Activated naive CD4-positive, alpha-beta T cell treated with anti-CD3 and anti-CD28 coated beads for 36 hours (primary cell): ENCODE data around the gene FBXL4. TPM values are rescaled to one million over a fixed set of nuclear protein-coding genes. Genes with fewer than 3 reads are reported as not detected.
"Not testable (repeated sequence)": the region's sequence is repeated elsewhere in the genome, so short reads cannot be mapped to it uniquely, and the experiment has no call there.

ENCODE experiments used
- CTCF ChIA-PET: fragments of 350-600 bp; sonication (Branson Sonifier 250); formaldehyde crosslinking; loops from one replicate; lab custom pipeline; 2021; ENCODE audit warnings: antibody characterized with exemption; lab: Charles Lee
- DNase-seq: peaks from one replicate; pipeline ENCODE4 v3.0.0-alpha.2; 2020
- H3K27ac Mint-ChIP-seq: one replicate; pipeline ENCODE4 v1.8.0; 2021; ENCODE audit warnings: mild to moderate bottlenecking, mixed read lengths
- H3K27me3 Mint-ChIP-seq: one replicate; pipeline ENCODE4 v1.8.0; 2021; ENCODE audit warnings: low read depth, mixed read lengths
- H3K36me3 Mint-ChIP-seq: one replicate; pipeline ENCODE4 v1.8.0; 2021; ENCODE audit warnings: low read depth, mixed read lengths
- H3K4me1 Mint-ChIP-seq: one replicate; pipeline ENCODE4 v1.8.0; 2021; ENCODE audit warnings: low read depth, mixed read lengths
- H3K4me3 Mint-ChIP-seq: one replicate; pipeline ENCODE4 v1.8.0; 2021; ENCODE audit warnings: mild to moderate bottlenecking, moderate library complexity, mixed read lengths
- H3K9me3 Mint-ChIP-seq: one replicate; pipeline ENCODE4 v1.8.0; 2021; ENCODE audit warnings: mixed read lengths
- intact Hi-C: fragments of 100-400 bp; cut with micrococcal nuclease; formaldehyde crosslinking; loops from one replicate; pipeline ENCODE4 v1.15.1; 2023
- total RNA-seq, 2 experiments: library from RNA; stranded (reverse); gene quantifications; one replicate each; pipeline ENCODE4 v1.2.3, GENCODE V29; 2021

The FBXL4 gene
- total RNA-seq, 2 experiments from 2014 or later: 16.3 to 16.7 TPM

DNA sequence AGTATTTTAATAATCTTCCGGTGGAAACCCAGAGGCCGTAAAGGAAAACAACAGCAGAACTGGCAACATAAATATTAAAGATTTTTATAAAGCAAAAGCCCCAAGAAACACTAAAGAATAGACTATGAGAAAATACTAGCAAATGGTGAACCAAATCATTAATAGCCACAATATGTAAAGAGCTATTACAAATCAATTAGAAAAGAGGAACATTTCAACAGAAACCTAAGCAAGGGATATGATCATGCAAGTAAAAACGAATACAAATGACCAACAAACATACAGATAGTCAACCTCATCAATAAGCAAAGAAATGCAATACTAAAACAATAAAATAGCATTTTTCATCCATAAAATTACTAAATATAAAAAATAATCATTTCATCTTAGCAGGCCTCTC, 3.6 kb downstream of the FBXL4 start:
- CTCF ChIA-PET: no interaction called here
- Mint-ChIP-seq H3K27me3 (no peaks in the 10 kb centered on the region), H3K27ac (no peak overlapping the region), H3K4me3 (no peak overlapping the region), H3K9me3 (peaks cover 27% of the 10 kb centered on the region), H3K36me3 (peaks cover 36% of the 10 kb centered on the region), H3K4me1 (peaks cover 42% of the 10 kb centered on the region)
- DNase-seq: no peak
- intact Hi-C loops: no loop called here

DNA sequence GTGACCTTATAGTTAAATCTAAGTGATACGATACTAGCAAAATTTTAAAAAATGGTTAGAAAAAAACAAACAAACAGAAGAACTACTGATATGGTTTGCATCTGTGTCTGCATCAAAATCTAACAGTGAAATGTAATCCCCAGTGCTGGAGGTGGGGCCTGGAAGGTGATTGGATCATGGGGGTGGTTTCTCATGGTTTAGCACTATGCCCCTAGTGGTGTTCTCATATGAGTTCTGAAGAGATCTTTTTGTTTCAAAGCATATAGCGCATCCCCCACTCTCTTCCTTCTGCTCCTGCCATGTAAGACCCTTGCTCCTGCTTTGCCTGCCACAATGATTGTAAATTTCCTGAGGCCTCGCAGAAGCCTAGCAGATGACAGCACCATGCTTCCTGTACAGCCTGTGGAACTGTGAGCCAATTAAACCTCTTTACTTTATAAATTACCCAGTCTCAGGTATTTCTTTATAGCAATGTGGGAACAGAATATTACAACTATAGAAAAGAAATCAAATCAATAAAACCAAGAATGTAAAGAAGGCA, 5.4 kb downstream of the FBXL4 start:
- no peak for DNase-seq
- Mint-ChIP-seq H3K4me3 (no peak overlapping the region), H3K27me3 (no peaks in the 10 kb centered on the region), H3K27ac (no peak overlapping the region), H3K36me3 (peaks cover 45% of the 10 kb centered on the region), H3K4me1 (peaks cover 50% of the 10 kb centered on the region), H3K9me3 (peaks cover 29% of the 10 kb centered on the region)
- CTCF ChIA-PET: no interaction called here
- intact Hi-C loops: no loop called here

GRCh38 chr6:98941319-98941718, 6.4 kb downstream of the FBXL4 start:
- no peak overlapping the region for H3K4me3 Mint-ChIP-seq
- peaks cover 46% of the 10 kb centered on the region for H3K36me3 Mint-ChIP-seq
- no peaks in the 10 kb centered on the region for H3K27me3 Mint-ChIP-seq
- no peak for DNase-seq
- peaks cover 29% of the 10 kb centered on the region for H3K9me3 Mint-ChIP-seq
- intact Hi-C loops: no loop called here
- CTCF ChIA-PET: no interaction called here
- peaks cover 51% of the 10 kb centered on the region for H3K4me1 Mint-ChIP-seq
- H3K27ac Mint-ChIP-seq: no peak overlapping the region

GRCh38 chr6:98937351-98937750, 10.4 kb downstream of the FBXL4 start:
- DNase-seq: no peak
- no peaks in the 10 kb centered on the region for H3K27me3 Mint-ChIP-seq
- H3K4me3 Mint-ChIP-seq: no peak overlapping the region
- peaks cover 25% of the 10 kb centered on the region for H3K9me3 Mint-ChIP-seq
- CTCF ChIA-PET: interaction anchor here (0.6 kb wide), 1 partner anchor 1235 kb away, joined by 3 read pairs; no protein-coding TSS in a partner anchor
- H3K4me1 Mint-ChIP-seq: peaks cover 53% of the 10 kb centered on the region
- H3K36me3 Mint-ChIP-seq: peaks cover 56% of the 10 kb centered on the region
- intact Hi-C loops: no loop called here
- no peak overlapping the region for H3K27ac Mint-ChIP-seq

DNA sequence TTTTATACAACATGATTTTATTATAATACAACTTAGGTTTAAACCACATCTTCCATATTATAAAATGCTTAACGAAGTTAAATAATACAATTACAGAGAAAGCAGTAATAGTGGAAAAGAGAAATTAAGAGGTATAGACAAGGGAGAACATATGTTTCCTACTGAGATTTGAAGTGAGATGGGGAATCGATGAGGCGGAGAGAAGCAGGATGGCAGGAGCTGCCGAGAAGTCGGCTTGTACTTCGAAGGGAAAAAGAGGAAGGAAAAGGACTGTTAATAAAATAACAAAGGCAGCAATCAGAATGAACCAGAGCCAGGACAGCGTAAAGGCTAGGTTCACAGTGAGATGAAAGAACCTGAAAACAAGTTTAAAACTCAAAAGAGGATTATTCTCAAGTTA, 15.4 kb downstream of the FBXL4 start:
- Mint-ChIP-seq H3K4me1 (peaks cover 50% of the 10 kb centered on the region), H3K9me3 (no peaks in the 10 kb centered on the region), H3K27me3 (no peaks in the 10 kb centered on the region), H3K36me3 (peaks cover 49% of the 10 kb centered on the region), H3K27ac (no peak overlapping the region), H3K4me3 (no peak overlapping the region)
- DNase-seq: no peak
- CTCF ChIA-PET: no interaction called here
- intact Hi-C loops: no loop called here

DNA sequence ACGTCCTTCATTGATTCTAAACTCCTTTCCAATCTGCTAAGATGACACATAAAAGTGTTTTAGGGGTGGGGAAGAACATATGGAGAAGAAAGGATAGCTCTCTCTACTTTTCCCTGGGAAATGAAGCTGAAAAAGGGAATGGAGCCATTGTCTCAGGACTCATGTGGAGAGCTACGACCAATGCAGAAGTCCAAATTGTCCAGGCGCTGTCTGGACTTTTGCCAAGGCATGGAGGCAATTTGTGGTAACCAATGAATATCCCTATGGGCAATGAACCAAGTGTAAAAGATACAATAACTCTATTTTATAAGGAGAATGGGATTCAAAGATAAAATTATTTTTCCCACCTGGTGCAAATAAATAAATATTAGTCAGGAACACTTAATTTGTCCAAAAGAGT, 16.1 kb downstream of the FBXL4 start:
- Mint-ChIP-seq H3K4me3 (no peak overlapping the region), H3K36me3 (peaks cover 52% of the 10 kb centered on the region), H3K4me1 (peaks cover 48% of the 10 kb centered on the region), H3K27me3 (no peaks in the 10 kb centered on the region), H3K27ac (no peak overlapping the region), H3K9me3 (no peaks in the 10 kb centered on the region)
- CTCF ChIA-PET: no interaction called here
- intact Hi-C loops: no loop called here
- DNase-seq: no peak

DNA sequence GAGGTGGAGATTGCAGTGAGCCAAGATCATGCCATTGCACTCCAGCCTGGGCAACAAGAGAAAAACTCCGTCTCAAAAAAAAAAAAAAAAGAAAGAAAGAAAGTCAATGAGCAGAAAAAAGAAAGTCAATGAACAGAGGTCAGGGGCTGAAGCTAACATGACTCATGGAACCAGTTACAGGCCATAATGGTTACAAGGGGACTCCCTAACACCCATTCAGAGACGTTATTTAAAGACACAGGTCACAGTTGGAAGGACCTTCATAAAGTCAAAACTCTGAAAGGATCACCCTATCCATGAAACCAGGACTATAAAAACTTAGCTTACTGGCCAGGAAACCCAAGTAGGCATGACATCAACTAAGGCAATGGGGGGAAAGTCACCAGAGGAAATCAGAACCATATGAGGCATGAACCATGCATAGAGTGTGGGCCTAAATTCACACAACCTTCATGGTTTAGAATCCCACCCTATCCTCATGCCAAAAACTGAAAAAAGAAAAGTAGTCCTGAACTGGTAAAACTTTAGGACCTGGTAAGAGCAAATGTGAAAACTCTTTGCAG, 18.2 kb downstream of the FBXL4 start:
- H3K27ac Mint-ChIP-seq: no peak overlapping the region
- H3K4me1 Mint-ChIP-seq: peaks cover 40% of the 10 kb centered on the region
- no peak overlapping the region for H3K4me3 Mint-ChIP-seq
- intact Hi-C loops: no loop called here
- CTCF ChIA-PET: no interaction called here
- no peak for DNase-seq
- H3K36me3 Mint-ChIP-seq: peaks cover 56% of the 10 kb centered on the region
- H3K27me3 Mint-ChIP-seq: no peaks in the 10 kb centered on the region
- H3K9me3 Mint-ChIP-seq: no peaks in the 10 kb centered on the region

- H3K27ac Mint-ChIP-seq: no peak overlapping the region
- H3K36me3 Mint-ChIP-seq: peaks cover 53% of the 10 kb centered on the region
- H3K4me1 Mint-ChIP-seq: peaks cover 35% of the 10 kb centered on the region
- no peaks in the 10 kb centered on the region for H3K27me3 Mint-ChIP-seq
- intact Hi-C loops: no loop called here
- DNase-seq: no peak
- no peak overlapping the region for H3K4me3 Mint-ChIP-seq
- CTCF ChIA-PET: no interaction called here
- no peaks in the 10 kb centered on the region for H3K9me3 Mint-ChIP-seq
Measured at GRCh38 chr6:98928688-98929087, 19.1 kb downstream of the FBXL4 start.

DNA sequence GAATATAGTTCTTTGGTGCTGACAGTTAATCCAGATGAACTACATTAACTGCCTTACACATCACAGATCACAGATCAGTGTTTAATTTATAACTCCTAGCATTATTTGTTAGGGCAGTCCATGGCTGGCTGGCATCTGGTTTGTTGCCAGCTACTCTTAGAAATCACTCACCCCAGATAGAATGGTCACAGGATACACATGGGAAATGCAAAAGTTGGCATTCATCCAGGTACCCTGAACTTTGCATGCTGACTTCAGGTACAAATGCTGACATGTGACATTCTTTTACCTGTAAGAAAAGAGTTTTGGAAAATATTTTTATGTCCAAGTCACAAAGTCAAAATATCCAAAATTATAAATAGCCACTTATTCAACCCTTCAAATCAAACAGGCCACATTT, 20.2 kb downstream of the FBXL4 start:
- Mint-ChIP-seq H3K27me3 (no peaks in the 10 kb centered on the region), H3K27ac (no peak overlapping the region), H3K4me3 (no peak overlapping the region), H3K4me1 (peaks cover 23% of the 10 kb centered on the region), H3K9me3 (no peaks in the 10 kb centered on the region), H3K36me3 (peaks cover 53% of the 10 kb centered on the region)
- intact Hi-C loops: no loop called here
- DNase-seq: no peak
- CTCF ChIA-PET: no interaction called here

DNA sequence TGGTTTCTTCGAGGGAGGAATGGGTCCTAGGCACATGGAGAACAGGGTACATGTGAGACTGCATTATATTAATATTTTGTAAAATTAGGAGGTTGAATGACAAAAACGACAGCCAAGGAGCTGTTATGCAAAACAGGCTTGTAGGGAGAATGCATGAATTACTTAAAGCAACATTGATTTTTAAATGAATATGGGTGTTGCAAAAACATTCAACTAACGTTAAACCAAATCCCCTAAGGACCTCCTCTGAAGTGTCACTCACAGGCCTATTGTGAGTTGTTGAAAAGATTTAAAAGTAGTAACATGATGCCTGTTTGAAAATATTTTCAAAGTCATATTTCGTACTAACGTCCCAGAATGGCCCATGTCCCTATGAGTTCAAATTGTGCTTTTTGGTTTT, 21.9 kb downstream of the FBXL4 start:
- intact Hi-C loops: no loop called here
- CTCF ChIA-PET: interaction anchor here (0.6 to 0.9 kb wide), 2 partner anchors 55 to 194 kb away, joined by 3 to 4 read pairs; no protein-coding TSS in a partner anchor
- no peaks in the 10 kb centered on the region for H3K27me3 Mint-ChIP-seq

GRCh38 chr6:98924647-98925046, 23.1 kb downstream of the FBXL4 start:
- no peak for DNase-seq
- Mint-ChIP-seq H3K27ac (no peak overlapping the region), H3K4me1 (peaks cover 23% of the 10 kb centered on the region), H3K36me3 (peaks cover 48% of the 10 kb centered on the region), H3K9me3 (no peaks in the 10 kb centered on the region), H3K27me3 (no peaks in the 10 kb centered on the region), H3K4me3 (no peak overlapping the region)
- CTCF ChIA-PET: no interaction called here
- intact Hi-C loops: no loop called here

More for the DNA sequence above, 21.9 kb downstream of the FBXL4 start:
- DNase-seq: no peak
- Mint-ChIP-seq H3K4me3 (no peak overlapping the region), H3K9me3 (no peaks in the 10 kb centered on the region), H3K4me1 (peaks cover 29% of the 10 kb centered on the region), H3K36me3 (peaks cover 49% of the 10 kb centered on the region), H3K27ac (no peak overlapping the region)

DNA sequence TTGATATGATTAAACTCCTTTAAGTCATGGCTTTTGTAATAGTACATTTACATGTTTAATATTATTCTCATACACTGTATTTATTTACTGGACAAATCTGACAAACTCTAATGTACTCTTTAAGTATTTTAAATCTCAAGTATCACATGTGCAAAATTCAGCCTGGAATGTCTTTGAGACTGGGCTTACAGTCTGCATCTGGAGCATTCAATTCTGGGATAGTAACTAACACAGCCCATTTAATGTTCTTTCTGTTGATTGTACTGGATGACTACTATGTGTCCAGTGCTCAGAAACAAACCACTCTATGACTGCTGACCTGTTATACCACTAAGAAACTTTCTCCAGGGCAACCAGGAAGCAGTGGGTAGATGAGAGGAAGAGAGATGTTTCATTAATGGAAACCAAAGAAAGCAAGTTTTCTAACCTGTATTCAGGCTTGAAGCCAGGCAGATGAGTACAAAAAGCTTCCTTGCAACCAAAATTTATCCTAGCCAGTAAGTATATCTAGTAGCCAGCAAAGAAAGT, 26.8 kb downstream of the FBXL4 start:
- CTCF ChIA-PET: interaction anchor here (1.0 kb wide), 1 partner anchor 213 kb away, joined by 3 read pairs; no protein-coding TSS in a partner anchor
- H3K27ac Mint-ChIP-seq: no peak overlapping the region
- H3K4me3 Mint-ChIP-seq: no peak overlapping the region
- H3K9me3 Mint-ChIP-seq: peaks cover 2% of the 10 kb centered on the region
- H3K27me3 Mint-ChIP-seq: no peaks in the 10 kb centered on the region
- peaks cover 13% of the 10 kb centered on the region for H3K4me1 Mint-ChIP-seq
- intact Hi-C loops: no loop called here
- H3K36me3 Mint-ChIP-seq: peaks cover 41% of the 10 kb centered on the region
- DNase-seq: no peak

DNA sequence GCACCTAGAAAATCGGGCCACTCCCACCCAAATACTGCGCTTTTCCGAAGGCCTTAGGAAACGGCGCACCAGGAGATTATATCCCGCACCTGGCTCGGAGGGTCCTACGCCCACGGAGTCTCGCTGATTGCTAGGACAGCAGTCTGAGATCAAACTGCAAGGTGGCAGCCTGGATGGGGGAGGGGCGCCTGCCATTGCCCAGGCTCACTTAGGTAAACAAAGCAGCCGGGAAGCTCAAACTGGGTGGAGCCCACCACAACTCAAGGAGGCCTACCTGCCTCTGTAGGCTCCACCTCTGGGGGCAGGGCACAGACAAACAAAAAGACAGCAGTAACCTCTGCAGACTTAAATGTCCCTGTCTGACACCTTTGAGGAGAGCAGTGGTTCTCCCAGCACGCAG, 36.8 kb downstream of the FBXL4 start:
- H3K27ac Mint-ChIP-seq, intact Hi-C loops, H3K4me1 Mint-ChIP-seq, DNase-seq, CTCF ChIA-PET, H3K27me3 Mint-ChIP-seq, H3K4me3 Mint-ChIP-seq: not testable (repeated sequence)
- peaks cover 64% of the 10 kb centered on the region for H3K36me3 Mint-ChIP-seq
- H3K9me3 Mint-ChIP-seq: peaks cover 14% of the 10 kb centered on the region
